Ovary (tissue), 9 donors: ENCODE measurements around the gene GNA14. TPM values are rescaled to one million over a fixed set of nuclear protein-coding genes. Genes with fewer than 3 reads are reported as not detected.

Source experiments
- DNase-seq, 5 donors: peaks; one replicate each; pipeline ENCODE4 v3.0.0-alpha.2; 2019 to 2020
- H3K27ac ChIP-seq, 2 donors: fragments of 200-600 bp; one replicate each; pipeline versions ENCODE4 v1.5.1 to v1.8.0; 2019 to 2022
- H3K27me3 ChIP-seq: fragments of 200-600 bp; one replicate; pipeline ENCODE4 v1.8.0; 2022
- H3K36me3 ChIP-seq: fragments of 200-600 bp; sonication (generic); one replicate; pipeline ENCODE4 v1.5.1; 2019
- H3K4me1 ChIP-seq: one replicate; pipeline ENCODE4 v1.8.1; 2013; ENCODE audit warnings: mild to moderate bottlenecking, moderate library complexity; ENCODE audit not compliant: insufficient read depth
- H3K4me3 ChIP-seq: fragments of 200-600 bp; sonication (generic); one replicate; pipeline ENCODE4 v1.5.1; 2017
- H3K9me3 ChIP-seq, 2 donors: fragments of 200-600 bp in 1 of 2; sonication (generic) in 1 of 2; one replicate each; pipeline versions ENCODE4 v1.5.1 to v1.8.1; 2013 to 2019; ENCODE audit warnings: mild to moderate bottlenecking in 1 of 2, moderate library complexity in 1 of 2
- CTCF ChIP-seq, 3 donors: fragments of 450-650 bp in 2 of 3; fragments of 200-600 bp in 1 of 3; IDR thresholded peaks; one replicate each; pipeline versions ENCODE4 v1.5.1 to v1.8.0; 2016 to 2022; ENCODE audit warnings: antibody characterized with exemption in 3 of 3, mild to moderate bottlenecking in 1 of 3
- EP300 ChIP-seq: sonication (generic); formaldehyde crosslinking; IDR thresholded peaks from one replicate; pipeline ENCODE4 v1.6.1; 2017; ENCODE audit warnings: antibody characterized with exemption
- POLR2A ChIP-seq: fragments of 450-650 bp; IDR thresholded peaks from one replicate; pipeline ENCODE4 v1.6.1; 2017; ENCODE audit warnings: antibody characterized with exemption, mild to moderate bottlenecking, moderate library complexity
- WGBS, 3 donors: extraction: QIAGEN DNeasy Blood & Tissue Kit in 1 of 3; methylation state at CpG; one replicate each; pipeline versions ENCODE4 v1.1.5 to v1.1.7; 2013 to 2017; 5-methylcytosine and 5-hydroxymethylcytosine counted together
- intact Hi-C, 4 donors: fragments of 100-400 bp; cut with DNase I; formaldehyde crosslinking; loops; one replicate each; pipeline versions ENCODE4 v1.11.0 to v1.15.1; 2022 to 2023
- polyA plus RNA-seq, 2 donors: library from polyadenylated mRNA; stranded (reverse); fragments of 200-250 nt in 1 of 2; fragments of 350-450 nt in 1 of 2; fragmentation: Illumina TruSeq in 1 of 2; extraction: RNeasy Lipid Tissue Mini Kit (QIAGEN cat#74804) in 1 of 2; gene quantifications; one replicate each; pipeline ENCODE4 v1.2.3, GENCODE V29; 2013 to 2014
- total RNA-seq, 7 donors: library from RNA; depleted of rRNA in 2 of 7; stranded (reverse); fragments of >200 nt in 2 of 7; fragmentation: NEBNext Ultra II Directional in 3 of 7; extraction: Animal tissue kit (Norgen Biotek cat#: 25700) in 3 of 7; gene quantifications; one replicate each; pipeline versions ENCODE4 v1.1.0 to v1.2.4, GENCODE V29; 2016 to 2023
- donor health status: DM: no; HTN: no; CAD: no; lungs with moderate emphysema.
- donor health status: DM: no; HTN: no; CAD: no.
- donor health status: Bipolar disorder and iron deficiency.
- donor health status: DM: yes; HTN: yes; CAD: no.
- donor health status: DM: no; HTN: no; CAD: no.
- donor health status: DM: yes; HTN: yes; CAD: no.

Gene GNA14
- total and polyA plus RNA-seq, 9 donors = 4.9 to 9.9 (median 7.6) TPM

- intact Hi-C loops = no loop called here
- 74 to 84% (median 76%) methylated on average over 6 of the region's 6 CpGs for WGBS, 3 donors
- Histone ChIP-seq H3K4me3 (no peak overlapping the region), H3K27ac (no peak overlapping the region), H3K4me1 (peaks cover 10% of the 10 kb centered on the region), H3K27me3 (no peaks in the 10 kb centered on the region), H3K9me3 (no peaks in the 10 kb centered on the region), H3K36me3 (no peaks in the 10 kb centered on the region)
- no peak for DNase-seq
- TF ChIP-seq EP300 = no peak
- TF ChIP-seq CTCF (IDR thresholded peaks at IDR 0.05) = no peak
- no peak for TF ChIP-seq POLR2A
These were observed 58.9 kb downstream of the GNA14 start for GRCh38 chr9:77589046-77589795.

- DNase-seq = no peak
- H3K4me1 ChIP-seq = peaks cover 7% of the 10 kb centered on the region
- H3K4me3 ChIP-seq = no peak overlapping the region
- H3K9me3 ChIP-seq = no peaks in the 10 kb centered on the region
- no peaks in the 10 kb centered on the region for H3K27me3 ChIP-seq
- intact Hi-C loops = no loop called here
- no peak overlapping the region for H3K27ac ChIP-seq
- no peak for TF ChIP-seq POLR2A
- no peak for TF ChIP-seq EP300
- no peak for TF ChIP-seq CTCF (IDR thresholded peaks at IDR 0.05)
- H3K36me3 ChIP-seq = no peaks in the 10 kb centered on the region
- WGBS, 3 donors = 38 to 56% (median 40%) methylated on average over 2 of the region's 2 CpGs
These were observed 59.7 kb downstream of the GNA14 start for GRCh38 chr9:77588271-77588937.

GRCh38 chr9:77587851-77588250 lies 60.3 kb downstream of the GNA14 start:
- Histone ChIP-seq H3K27me3 (no peaks in the 10 kb centered on the region), H3K4me1 (peaks cover 6% of the 10 kb centered on the region), H3K27ac (no peak overlapping the region), H3K9me3 (no peaks in the 10 kb centered on the region), H3K36me3 (no peaks in the 10 kb centered on the region), H3K4me3 (no peak overlapping the region)
- intact Hi-C loops = no loop called here
- 72 to 80% (median 76%) methylated on average over 2 of the region's 2 CpGs for WGBS, 3 donors
- no peak for DNase-seq
- TF ChIP-seq CTCF (IDR thresholded peaks at IDR 0.05) = no peak
- no peak for TF ChIP-seq POLR2A
- TF ChIP-seq EP300 = no peak

- intact Hi-C loops = no loop called here
- Histone ChIP-seq H3K27me3 (no peaks in the 10 kb centered on the region), H3K4me3 (no peak overlapping the region), H3K27ac (no peak overlapping the region), H3K9me3 (no peaks in the 10 kb centered on the region), H3K36me3 (no peaks in the 10 kb centered on the region), H3K4me1 (peaks cover 11% of the 10 kb centered on the region)
- TF ChIP-seq CTCF (IDR thresholded peaks at IDR 0.05) (no peak), EP300 (no peak), POLR2A (no peak)
- DNase-seq = no peak
These were observed 61.1 kb downstream of the GNA14 start for GRCh38 chr9:77587042-77587441.
